ENCODE results near the gene TMEM163. TPM values are rescaled to one million over a fixed set of nuclear protein-coding genes. Genes with fewer than 3 reads are reported as not detected.

TMEM163 gene
- total RNA-seq, 1 donor from 2014 or later: 0.18 TPM

- no peak for TF ChIP-seq CTCF (IDR thresholded peaks at IDR 0.05; ENCODE audit: insufficient read depth, low read depth, low read length)
- no peak for TF ChIP-seq EZH2 (IDR thresholded peaks at IDR 0.05; ENCODE audit: insufficient read depth, low read length)
- H3K27ac Mint-ChIP-seq (ENCODE audit: unreplicated experiment): no peak overlapping the region
- peaks cover 12% of the 10 kb centered on the region for H3K27me3 Mint-ChIP-seq (ENCODE audit: low read depth, unreplicated experiment)
- Histone ChIP-seq H3K9me3 (ENCODE audit: insufficient read depth, low read depth, low read length) (no peaks in the 10 kb centered on the region), H4K20me1 (ENCODE audit: insufficient read depth, low read length) (no peaks in the 10 kb centered on the region), H3K9ac (ENCODE audit: low read length) (no peak overlapping the region), H3K4me3 (ENCODE audit: insufficient read depth, low read depth, low read length) (no peak overlapping the region), H3K27me3 (ENCODE audit: insufficient read depth, low read length) (no peaks in the 10 kb centered on the region), H2AFZ (ENCODE audit: low read depth, low read length) (no peak overlapping the region), H3K79me2 (ENCODE audit: insufficient read depth, low read length) (no peaks in the 10 kb centered on the region), H3K4me1 (ENCODE audit: insufficient read depth, low read length) (no peaks in the 10 kb centered on the region), H3K36me3 (ENCODE audit: insufficient read depth, low read length) (no peaks in the 10 kb centered on the region), H3K27ac (ENCODE audit: low read depth, low read length) (no peak overlapping the region), H3K4me2 (ENCODE audit: low read length) (no peak overlapping the region)
- no peaks in the 10 kb centered on the region for H3K9me3 Mint-ChIP-seq (ENCODE audit: unreplicated experiment)
- peaks cover 3% of the 10 kb centered on the region for H3K36me3 Mint-ChIP-seq (ENCODE audit: low read depth, unreplicated experiment)
- DNase-seq (ENCODE audit: low read depth) (no peak), FAIRE-seq (no peak)
- H3K4me3 Mint-ChIP-seq (ENCODE audit: unreplicated experiment): no peak overlapping the region
- H3K4me1 Mint-ChIP-seq (ENCODE audit: low read depth, unreplicated experiment): no peaks in the 10 kb centered on the region
Measured at GRCh38 chr2:134490559-134490958, 228.2 kb downstream of the TMEM163 start.

GRCh38 chr2:134489732-134490384, 228.9 kb downstream of the TMEM163 start:
- Mint-ChIP-seq H3K9me3 (ENCODE audit: unreplicated experiment) (no peaks in the 10 kb centered on the region), H3K4me1 (ENCODE audit: low read depth, unreplicated experiment) (no peaks in the 10 kb centered on the region), H3K27me3 (ENCODE audit: low read depth, unreplicated experiment) (peaks cover 15% of the 10 kb centered on the region), H3K27ac (ENCODE audit: unreplicated experiment) (no peak overlapping the region), H3K36me3 (ENCODE audit: low read depth, unreplicated experiment) (peaks cover 3% of the 10 kb centered on the region), H3K4me3 (ENCODE audit: unreplicated experiment) (no peak overlapping the region)
- Histone ChIP-seq H3K4me3 (ENCODE audit: insufficient read depth, low read depth, low read length) (no peak overlapping the region), H4K20me1 (ENCODE audit: insufficient read depth, low read length) (no peaks in the 10 kb centered on the region), H3K27me3 (ENCODE audit: insufficient read depth, low read length) (no peaks in the 10 kb centered on the region), H3K27ac (ENCODE audit: low read depth, low read length) (no peak overlapping the region), H3K9ac (ENCODE audit: low read length) (no peak overlapping the region), H3K4me2 (ENCODE audit: low read length) (no peak overlapping the region), H3K9me3 (ENCODE audit: insufficient read depth, low read depth, low read length) (no peaks in the 10 kb centered on the region), H3K79me2 (ENCODE audit: insufficient read depth, low read length) (no peaks in the 10 kb centered on the region), H3K4me1 (ENCODE audit: insufficient read depth, low read length) (no peaks in the 10 kb centered on the region), H3K36me3 (ENCODE audit: insufficient read depth, low read length) (no peaks in the 10 kb centered on the region), H2AFZ (ENCODE audit: low read depth, low read length) (no peak overlapping the region)
- TF ChIP-seq CTCF (IDR thresholded peaks at IDR 0.05; ENCODE audit: insufficient read depth, low read depth, low read length) (no peak), EZH2 (IDR thresholded peaks at IDR 0.05; ENCODE audit: insufficient read depth, low read length) (no peak)
- DNase-seq (ENCODE audit: low read depth) (no peak), FAIRE-seq (no peak)

- Mint-ChIP-seq H3K36me3 (ENCODE audit: low read depth, unreplicated experiment) (no peaks in the 10 kb centered on the region), H3K4me1 (ENCODE audit: low read depth, unreplicated experiment) (no peaks in the 10 kb centered on the region), H3K9me3 (ENCODE audit: unreplicated experiment) (no peaks in the 10 kb centered on the region), H3K4me3 (ENCODE audit: unreplicated experiment) (no peak overlapping the region), H3K27me3 (ENCODE audit: low read depth, unreplicated experiment) (peaks cover 5% of the 10 kb centered on the region), H3K27ac (ENCODE audit: unreplicated experiment) (no peak overlapping the region)
- no peaks in the 10 kb centered on the region for H3K79me2 ChIP-seq (ENCODE audit: insufficient read depth, low read length)
- H4K20me1 ChIP-seq (ENCODE audit: insufficient read depth, low read length): no peaks in the 10 kb centered on the region
- no peaks in the 10 kb centered on the region for H3K36me3 ChIP-seq (ENCODE audit: insufficient read depth, low read length)
- TF ChIP-seq EZH2 (IDR thresholded peaks at IDR 0.05; ENCODE audit: insufficient read depth, low read length) (no peak), CTCF (IDR thresholded peaks at IDR 0.05; ENCODE audit: insufficient read depth, low read depth, low read length) (no peak)
- H3K4me3 ChIP-seq (ENCODE audit: insufficient read depth, low read depth, low read length): no peak overlapping the region
- H3K4me2 ChIP-seq (ENCODE audit: low read length): no peak overlapping the region
- no peaks in the 10 kb centered on the region for H3K27me3 ChIP-seq (ENCODE audit: insufficient read depth, low read length)
- H3K9ac ChIP-seq (ENCODE audit: low read length): no peak overlapping the region
- H3K4me1 ChIP-seq (ENCODE audit: insufficient read depth, low read length): no peaks in the 10 kb centered on the region
- no peak overlapping the region for H2AFZ ChIP-seq (ENCODE audit: low read depth, low read length)
- no peaks in the 10 kb centered on the region for H3K9me3 ChIP-seq (ENCODE audit: insufficient read depth, low read depth, low read length)
- FAIRE-seq (no peak), DNase-seq (ENCODE audit: low read depth) (no peak)
- H3K27ac ChIP-seq (ENCODE audit: low read depth, low read length): no peak overlapping the region
Measured at GRCh38 chr2:134482766-134483340, 235.9 kb downstream of the TMEM163 start.

All from astrocyte (in vitro differentiated cells and primary cell).